Measurements from ENCODE around the gene CEP152. TPM values are rescaled to one million over a fixed set of nuclear protein-coding genes. Genes with fewer than 3 reads are reported as not detected.

CEP152 gene
- total and polyA plus RNA-seq, 10 of the 15 experiments (the other 5 are each of a cell fraction or from before 2014, with no cell fraction given) = 5.3 to 22.6 (median 14.2) TPM

- WGBS (ENCODE audit: insufficient coverage, insufficient replicate concordance, low lambda C conversion rate, missing lambda C conversion rate) = 48% methylated on average over 2 of the region's 2 CpGs
- peak overlapping the region; percentile 94 for H3K27ac ChIP-seq (ENCODE audit: control insufficient read depth, insufficient read depth)
- DNase-seq (ENCODE audit: low read depth, low spot score) (peak; percentile 69), FAIRE-seq (peak; percentile 80), ATAC-seq (peak; percentile 97)
- H3K9me3 ChIP-seq (replicated peaks; ENCODE audit: control insufficient read depth, insufficient read depth, low read length) = no peaks in the 10 kb centered on the region
- H3K27me3 ChIP-seq (replicated peaks in 1 of 2; ENCODE audit: control insufficient read depth in 2 of 2, insufficient read depth in 2 of 2, low read length in 1 of 2) = no peaks in the 10 kb centered on the region
- peaks cover 9% of the 10 kb centered on the region for H3K4me1 ChIP-seq (ENCODE audit: control insufficient read depth, insufficient read depth, low read length)
- SMC1A ChIA-PET (ENCODE audit: uncharacterized antibody, unreplicated experiment) = interaction anchor here (0.6 to 3.4 kb wide), 8 partner anchors 9 to 436 kb away, joined by 3 to 16 read pairs (median 4); partner anchors contain the start of genes CEP152 and EID1
- POLR2A ChIA-PET = interaction anchor here (2.2 to 4.2 kb wide), 2 partner anchors 12 to 16 kb away, joined by 7 to 19 read pairs; partner anchors contain the start of gene CEP152
- RAD21 ChIA-PET (ENCODE audit: unreplicated experiment) = interaction anchor here (0.5 to 1.8 kb wide), 6 partner anchors 9 to 436 kb away, joined by 3 to 8 read pairs (median 4); no protein-coding TSS in a partner anchor
- no peaks in the 10 kb centered on the region for H4K20me1 ChIP-seq (ENCODE audit: control insufficient read depth, insufficient read depth)
- H2AFZ ChIP-seq (ENCODE audit: control insufficient read depth, low read depth, low read length) = peak overlapping the region; percentile 87
- intact Hi-C loops (cut with micrococcal nuclease; ENCODE audit: unreplicated experiment) = loop anchor here (5.0 to 10.0 kb wide), 2 partner anchors 147 to 290 kb away; partner anchors contain the start of gene FBN1
- H3K79me2 ChIP-seq (ENCODE audit: control insufficient read depth, insufficient read depth, low read length) = peaks cover 2% of the 10 kb centered on the region; the same call in 1 of the 2 replicates
- in situ Hi-C loops (cut with MboI) = no loop called here
- no TSS peak for BruUV-seq (replicated peaks)
- peaks cover 2 to 22% of the 10 kb centered on the region in 2 experiments; a peak in 3 of 4 replicates for H3K36me3 ChIP-seq (ENCODE audit: control insufficient read depth in 2 of 2, insufficient read depth in 2 of 2, low read length in 1 of 2)
- peak overlapping the region; percentile 20; the same call in 1 of the 2 replicates for H3K4me3 ChIP-seq
- peak overlapping the region; percentile 60 for H3K9ac ChIP-seq (ENCODE audit: control insufficient read depth, insufficient read depth, low read length)
- CTCF ChIA-PET = interaction anchor here (0.6 to 1.9 kb wide), 6 partner anchors 15 to 436 kb away, joined by 3 to 4 read pairs (median 3); partner anchors contain the start of gene CEP152
- H3K4me2 ChIP-seq (ENCODE audit: control insufficient read depth, insufficient read depth) = peak overlapping the region; percentile 95
- TF ChIP-seq CBFB (IDR thresholded peaks at IDR 0.05; ENCODE audit: low read depth) (no peak), ZNF217 (IDR thresholded peaks at IDR 0.05) (peak; percentile 72; the same call in 1 of the 2 replicates), BMI1 (IDR thresholded peaks at IDR 0.05; ENCODE audit: borderline replicate concordance) (peak; percentile 82; the same call in 1 of the 2 replicates), IRF4 (IDR thresholded peaks at IDR 0.05; ENCODE audit: low read depth, low read length) (peak; percentile 97), ZBTB4 (CRISPR knock-in tag; IDR thresholded peaks at IDR 0.05) (no peak), GABPA (IDR thresholded peaks at IDR 0.05; ENCODE audit: low read depth) (peak; percentile 43; the same call in 1 of the 2 replicates), BHLHE40 (IDR thresholded peaks at IDR 0.05; ENCODE audit: borderline replicate concordance in 1 of 2, low read depth in 2 of 2, low read length in 1 of 2) (peak in 1 of 2 experiments; percentile 31; a peak in 2 of 4 replicates), HDAC6 (IDR thresholded peaks at IDR 0.05; ENCODE audit: unreplicated experiment) (no peak), CREB1 (IDR thresholded peaks at IDR 0.05; ENCODE audit: low read depth) (peak; percentile 72), ZNF622 (IDR thresholded peaks at IDR 0.05) (no peak), YBX1 (IDR thresholded peaks at IDR 0.05) (no peak), SIN3A (IDR thresholded peaks at IDR 0.05; ENCODE audit: low read depth, low read length) (no peak), E2F4 (IDR thresholded peaks at IDR 0.05; ENCODE audit: low read depth, low read length) (no peak), HSF1 (IDR thresholded peaks at IDR 0.05; ENCODE audit: low read depth, low read length) (no peak), EP300 (IDR thresholded peaks at IDR 0.05; ENCODE audit: borderline replicate concordance in 1 of 2, control insufficient read depth in 1 of 2, low read depth in 2 of 2, low read length in 2 of 2) (peak; percentile 83 to 96; a peak in 3 of 4 replicates), EED (IDR thresholded peaks at IDR 0.05; ENCODE audit: low read depth) (peak; percentile 80), PAX5 (IDR thresholded peaks at IDR 0.05; ENCODE audit: borderline replicate concordance, low read depth, low read length) (peak; percentile 18; the same call in 1 of the 2 replicates), RAD51 (IDR thresholded peaks at IDR 0.05) (no peak; the same call in none of the 2 replicates), STAT1 (conservative IDR thresholded peaks at IDR 0.05) (no peak)
Measured at GRCh38 chr15:48794697-48795134, 16.2 kb downstream of the CEP152 start.
